ENCODE results near the gene PUDP. TPM values are rescaled to one million over a fixed set of nuclear protein-coding genes. Genes with fewer than 3 reads are reported as not detected.
"Not testable (repeated sequence)": the region's sequence is repeated elsewhere in the genome, so short reads cannot be mapped to it uniquely, and the experiment has no call there.

Gene PUDP
- total RNA-seq, 1 experiment from 2014 or later = 20.3 TPM

GRCh38 chrX:7179446-7179845, 31.5 kb upstream of the PUDP start:
- Histone ChIP-seq H3K4me1 (ENCODE audit: control insufficient read depth in 1 of 2, insufficient read depth in 2 of 2, low read length in 2 of 2) (no peaks in the 10 kb centered on the region), H3K4me3 (replicated peaks in 1 of 2; ENCODE audit: low read depth in 1 of 2, low read length in 2 of 2) (no peak overlapping the region), H3K27me3 (ENCODE audit: insufficient read depth, low read length) (no peaks in the 10 kb centered on the region), H3K27ac (ENCODE audit: low read depth, low read length) (no peak overlapping the region), H4K20me1 (ENCODE audit: insufficient read depth) (no peaks in the 10 kb centered on the region), H3K79me2 (ENCODE audit: insufficient read depth, low read length) (no peaks in the 10 kb centered on the region), H3K9ac (ENCODE audit: low read length) (no peak overlapping the region), H3K9me2 (ENCODE audit: insufficient read depth) (no peaks in the 10 kb centered on the region), H2AFZ (ENCODE audit: low read depth, low read length, poor library complexity, severe bottlenecking) (no peak overlapping the region), H3K9me3 (ENCODE audit: control insufficient read depth in 1 of 2, insufficient read depth in 1 of 2, low read depth in 1 of 2, low read length in 2 of 2) (no peaks in the 10 kb centered on the region), H3K4me2 (ENCODE audit: low read length) (no peak overlapping the region), H3K36me3 (ENCODE audit: control insufficient read depth in 1 of 2, insufficient read depth in 2 of 2, low read length in 2 of 2) (no peaks in the 10 kb centered on the region)
- no TSS peak for BruUV-seq (replicated peaks)
- ATAC-seq = no peak
- POLR2A ChIA-PET = no interaction called here
- DNase-seq (ENCODE audit: low read depth, low spot score) = no peak
- intact Hi-C loops (cut with micrococcal nuclease) = no loop called here
- TF ChIP-seq ZBTB33 (IDR thresholded peaks at IDR 0.05; ENCODE audit: extremely low read depth, insufficient replicate concordance, low read length) (no peak), JUND (IDR thresholded peaks at IDR 0.05) (no peak), SRF (IDR thresholded peaks at IDR 0.05; ENCODE audit: low read depth) (no peak), CBX3 (IDR thresholded peaks at IDR 0.05; ENCODE audit: low read depth) (no peak), MAX (IDR thresholded peaks at IDR 0.05) (no peak), RAD21 (IDR thresholded peaks at IDR 0.05; ENCODE audit: low read depth) (no peak), CTCF (IDR thresholded peaks at IDR 0.05 in 2 of 3, conservative IDR thresholded peaks at IDR 0.05 in 1 of 3; ENCODE audit: borderline replicate concordance in 1 of 3, insufficient read depth in 1 of 3, low read depth in 2 of 3, low read length in 2 of 3) (no peak), CEBPB (IDR thresholded peaks at IDR 0.05; ENCODE audit: low read depth) (no peak), SP1 (IDR thresholded peaks at IDR 0.05; ENCODE audit: low read depth) (no peak), TCF7L2 (IDR thresholded peaks at IDR 0.05; ENCODE audit: borderline replicate concordance, extremely low read depth, insufficient read depth, insufficient read length) (no peak), SIN3A (IDR thresholded peaks at IDR 0.05; ENCODE audit: low read depth) (no peak), ZNF274 (IDR thresholded peaks at IDR 0.05; ENCODE audit: low read depth, low read length) (no peak)
- CTCF ChIA-PET = no interaction called here
- RAD21 ChIA-PET (ENCODE audit: low non-redundant PET in 1 of 2, low total read pairs in 2 of 2, uncharacterized antibody in 2 of 2, unreplicated experiment in 2 of 2) = no interaction called here

- DNase-seq (ENCODE audit: low read depth, low spot score); CTCF ChIA-PET; POLR2A ChIA-PET; ATAC-seq; H3K9ac ChIP-seq (ENCODE audit: low read length); H3K27me3 ChIP-seq (ENCODE audit: insufficient read depth, low read length); H3K79me2 ChIP-seq (ENCODE audit: insufficient read depth, low read length); H3K4me1 ChIP-seq (ENCODE audit: control insufficient read depth in 1 of 2, insufficient read depth in 2 of 2, low read length in 2 of 2); H3K4me3 ChIP-seq (replicated peaks in 1 of 2; ENCODE audit: low read depth in 1 of 2, low read length in 2 of 2); H3K27ac ChIP-seq (ENCODE audit: low read depth, low read length); H3K36me3 ChIP-seq (ENCODE audit: control insufficient read depth in 1 of 2, insufficient read depth in 2 of 2, low read length in 2 of 2); intact Hi-C loops (cut with micrococcal nuclease); RAD21 ChIA-PET (ENCODE audit: low non-redundant PET in 1 of 2, low total read pairs in 2 of 2, uncharacterized antibody in 2 of 2, unreplicated experiment in 2 of 2); H4K20me1 ChIP-seq (ENCODE audit: insufficient read depth); H3K4me2 ChIP-seq (ENCODE audit: low read length); H2AFZ ChIP-seq (ENCODE audit: low read depth, low read length, poor library complexity, severe bottlenecking); H3K9me2 ChIP-seq (ENCODE audit: insufficient read depth); H3K9me3 ChIP-seq (ENCODE audit: control insufficient read depth in 1 of 2, insufficient read depth in 1 of 2, low read depth in 1 of 2, low read length in 2 of 2); BruUV-seq (replicated peaks): not testable (repeated sequence)
These were observed 30.9 kb upstream of the PUDP start for GRCh38 chrX:7178859-7179258.

All from HCT116 (cell line).